Measurements from ENCODE around the gene BLVRA. TPM values are rescaled to one million over a fixed set of nuclear protein-coding genes. Genes with fewer than 3 reads are reported as not detected.

Gene BLVRA
- polyA plus RNA-seq, 1 donor from 2014 or later: 34.4 TPM

- Mint-ChIP-seq H3K9me3 (no peaks in the 10 kb centered on the region), H3K27me3 (peaks cover 1% of the 10 kb centered on the region), H3K4me3 (no peak overlapping the region), H3K36me3 (no peaks in the 10 kb centered on the region), H3K4me1 (peaks cover 0 to 4% (median under 1%) of the 10 kb centered on the region in 3 donors), H3K27ac (no peak overlapping the region)
Observed at GRCh38 chr7:43735403-43735801, 23.1 kb upstream of the BLVRA start.

GRCh38 chr7:43735802-43736603, 22.5 kb upstream of the BLVRA start:
- Mint-ChIP-seq H3K4me3 (no peak overlapping the region), H3K4me1 (peaks cover 0 to 4% (median 0%) of the 10 kb centered on the region in 3 donors), H3K36me3 (no peaks in the 10 kb centered on the region), H3K9me3 (no peaks in the 10 kb centered on the region), H3K27ac (peak overlapping the region in 1 of 3 donors; percentile 83), H3K27me3 (peaks cover 1% of the 10 kb centered on the region)

- H3K4me3 Mint-ChIP-seq: no peak overlapping the region
- H3K27me3 Mint-ChIP-seq: peaks cover 1% of the 10 kb centered on the region
- no peaks in the 10 kb centered on the region for H3K36me3 Mint-ChIP-seq
- H3K9me3 Mint-ChIP-seq: no peaks in the 10 kb centered on the region
- H3K4me1 Mint-ChIP-seq: peaks cover 0 to 4% (median 0%) of the 10 kb centered on the region in 3 donors
- no peak overlapping the region for H3K27ac Mint-ChIP-seq
Observed at GRCh38 chr7:43737467-43738127, 20.9 kb upstream of the BLVRA start.

- Mint-ChIP-seq H3K9me3 (no peaks in the 10 kb centered on the region), H3K36me3 (no peaks in the 10 kb centered on the region), H3K27me3 (no peaks in the 10 kb centered on the region), H3K4me3 (no peak overlapping the region), H3K27ac (no peak overlapping the region), H3K4me1 (peaks cover 0 to 4% (median 0%) of the 10 kb centered on the region in 3 donors)
Observed at GRCh38 chr7:43742692-43743091, 15.8 kb upstream of the BLVRA start.

- H3K4me3 Mint-ChIP-seq: no peak overlapping the region
- no peaks in the 10 kb centered on the region for H3K9me3 Mint-ChIP-seq
- H3K27ac Mint-ChIP-seq: no peak overlapping the region
- H3K27me3 Mint-ChIP-seq: peaks cover 2% of the 10 kb centered on the region
- peaks cover 0 to 2% (median 2%) of the 10 kb centered on the region in 3 donors for H3K4me1 Mint-ChIP-seq
- no peaks in the 10 kb centered on the region for H3K36me3 Mint-ChIP-seq
Observed at GRCh38 chr7:43747328-43748105, 11.0 kb upstream of the BLVRA start.

GRCh38 chr7:43749383-43749940, 9.0 kb upstream of the BLVRA start:
- Mint-ChIP-seq H3K9me3 (no peaks in the 10 kb centered on the region), H3K4me3 (no peak overlapping the region), H3K27ac (no peak overlapping the region), H3K4me1 (peaks cover 0 to 2% (median 2%) of the 10 kb centered on the region in 3 donors), H3K36me3 (no peaks in the 10 kb centered on the region), H3K27me3 (peaks cover 2% of the 10 kb centered on the region)

GRCh38 chr7:43750016-43750887, 8.2 kb upstream of the BLVRA start:
- H3K4me1 Mint-ChIP-seq: peaks cover 0 to 2% (median 2%) of the 10 kb centered on the region in 3 donors

GRCh38 chr7:43752411-43752810, 6.1 kb upstream of the BLVRA start:
- Mint-ChIP-seq H3K9me3 (no peaks in the 10 kb centered on the region), H3K36me3 (no peaks in the 10 kb centered on the region), H3K27ac (no peak overlapping the region), H3K4me1 (peaks cover 2 to 6% (median 2%) of the 10 kb centered on the region in 3 donors), H3K4me3 (no peak overlapping the region), H3K27me3 (peaks cover 2% of the 10 kb centered on the region)

More at GRCh38 chr7:43750016-43750887, 8.2 kb upstream of the BLVRA start:
- no peak overlapping the region for H3K27ac Mint-ChIP-seq
- H3K36me3 Mint-ChIP-seq: no peaks in the 10 kb centered on the region
- H3K27me3 Mint-ChIP-seq: peaks cover 2% of the 10 kb centered on the region
- H3K4me3 Mint-ChIP-seq: no peak overlapping the region
- H3K9me3 Mint-ChIP-seq: no peaks in the 10 kb centered on the region

GRCh38 chr7:43753271-43753810, 5.1 kb upstream of the BLVRA start:
- Mint-ChIP-seq H3K27ac (no peak overlapping the region), H3K27me3 (peaks cover 2% of the 10 kb centered on the region), H3K9me3 (no peaks in the 10 kb centered on the region)

GRCh38 chr7:43753843-43754242, 4.6 kb upstream of the BLVRA start:
- Mint-ChIP-seq H3K4me1 (peaks cover 2 to 8% (median 7%) of the 10 kb centered on the region in 3 donors), H3K4me3 (no peak overlapping the region), H3K36me3 (no peaks in the 10 kb centered on the region), H3K9me3 (no peaks in the 10 kb centered on the region), H3K27me3 (peaks cover 2% of the 10 kb centered on the region), H3K27ac (no peak overlapping the region)

More at GRCh38 chr7:43753271-43753810, 5.1 kb upstream of the BLVRA start:
- Mint-ChIP-seq H3K36me3 (no peaks in the 10 kb centered on the region), H3K4me3 (no peak overlapping the region), H3K4me1 (peaks cover 2 to 8% (median 7%) of the 10 kb centered on the region in 3 donors)

- H3K4me3 Mint-ChIP-seq: no peak overlapping the region
- peaks cover 5 to 13% (median 7%) of the 10 kb centered on the region in 3 donors for H3K4me1 Mint-ChIP-seq
- no peaks in the 10 kb centered on the region for H3K9me3 Mint-ChIP-seq
- H3K27ac Mint-ChIP-seq: no peak overlapping the region
- no peaks in the 10 kb centered on the region for H3K36me3 Mint-ChIP-seq
- no peaks in the 10 kb centered on the region for H3K27me3 Mint-ChIP-seq
Observed at GRCh38 chr7:43754596-43754995, 3.9 kb upstream of the BLVRA start.

GRCh38 chr7:43756368-43757072, 2.0 kb upstream of the BLVRA start:
- Mint-ChIP-seq H3K4me3 (peak overlapping the region in 2 of 4 donors; percentile 87 to 90), H3K9me3 (no peaks in the 10 kb centered on the region), H3K27ac (peak overlapping the region in 1 of 3 donors; percentile 52), H3K36me3 (no peaks in the 10 kb centered on the region), H3K27me3 (no peaks in the 10 kb centered on the region), H3K4me1 (peaks cover 6 to 17% (median 8%) of the 10 kb centered on the region in 3 donors)

- Mint-ChIP-seq H3K27me3 (no peaks in the 10 kb centered on the region), H3K27ac (peak overlapping the region in 2 of 3 donors; percentile 11 to 52), H3K4me1 (peaks cover 10 to 17% (median 10%) of the 10 kb centered on the region in 3 donors)
Observed at GRCh38 chr7:43757073-43757720, 1.3 kb upstream of the BLVRA start.

More at GRCh38 chr7:43757073-43757720, 1.3 kb upstream of the BLVRA start:
- H3K36me3 Mint-ChIP-seq: no peaks in the 10 kb centered on the region
- no peaks in the 10 kb centered on the region for H3K9me3 Mint-ChIP-seq
- peak overlapping the region; percentile 87 to 92 (median 89) for H3K4me3 Mint-ChIP-seq
